Measurements from ENCODE around the gene SLC1A4.

DNA sequence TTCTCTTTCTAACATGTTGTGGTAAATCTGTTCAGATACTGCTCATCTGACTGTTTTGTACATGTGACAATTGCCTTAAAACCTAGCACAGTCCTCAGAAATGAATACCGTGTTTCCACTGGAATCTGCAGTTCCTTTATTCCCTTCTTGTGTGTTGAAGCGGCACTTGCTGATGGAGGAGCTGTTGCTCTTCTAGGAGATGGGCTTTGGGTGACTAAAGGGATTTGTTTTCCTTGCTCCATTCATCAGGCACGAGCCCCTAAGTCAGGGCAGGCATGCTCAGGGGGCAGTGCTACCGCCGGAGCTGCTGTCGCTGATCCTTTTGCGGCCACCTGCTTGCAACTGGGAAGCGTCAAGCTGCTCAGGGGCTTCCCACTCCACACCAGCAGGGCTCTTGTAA, 34.5 kb downstream of the SLC1A4 start:
- TF ChIP-seq, protein P1, sequence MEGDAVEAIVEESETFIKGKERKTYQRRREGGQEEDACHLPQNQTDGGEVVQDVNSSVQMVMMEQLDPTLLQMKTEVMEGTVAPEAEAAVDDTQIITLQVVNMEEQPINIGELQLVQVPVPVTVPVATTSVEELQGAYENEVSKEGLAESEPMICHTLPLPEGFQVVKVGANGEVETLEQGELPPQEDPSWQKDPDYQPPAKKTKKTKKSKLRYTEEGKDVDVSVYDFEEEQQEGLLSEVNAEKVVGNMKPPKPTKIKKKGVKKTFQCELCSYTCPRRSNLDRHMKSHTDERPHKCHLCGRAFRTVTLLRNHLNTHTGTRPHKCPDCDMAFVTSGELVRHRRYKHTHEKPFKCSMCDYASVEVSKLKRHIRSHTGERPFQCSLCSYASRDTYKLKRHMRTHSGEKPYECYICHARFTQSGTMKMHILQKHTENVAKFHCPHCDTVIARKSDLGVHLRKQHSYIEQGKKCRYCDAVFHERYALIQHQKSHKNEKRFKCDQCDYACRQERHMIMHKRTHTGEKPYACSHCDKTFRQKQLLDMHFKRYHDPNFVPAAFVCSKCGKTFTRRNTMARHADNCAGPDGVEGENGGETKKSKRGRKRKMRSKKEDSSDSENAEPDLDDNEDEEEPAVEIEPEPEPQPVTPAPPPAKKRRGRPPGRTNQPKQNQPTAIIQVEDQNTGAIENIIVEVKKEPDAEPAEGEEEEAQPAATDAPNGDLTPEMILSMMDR (IDR thresholded peaks at IDR 0.05; ENCODE audit: low read length): no peak
- no peak for TF ChIP-seq EZH2 (optimal IDR thresholded peaks at IDR 0.05; ENCODE audit: low read depth, low read length)
